HEK293T (cell line): Measurements from ENCODE around the gene FLRT2.

Experiments
- CTCF ChIA-PET: fragments of 350-600 bp; formaldehyde crosslinking; extraction: SDS; loops from one replicate; lab custom pipeline; 2021; ENCODE audit warnings: antibody characterized with exemption, inconsistent platforms; lab: Yijun Ruan, JAX
- POLR2A ChIA-PET: fragments of 350-600 bp; formaldehyde crosslinking; extraction: SDS; loops from one replicate; lab custom pipeline; 2020; ENCODE audit warnings: antibody characterized with exemption, inconsistent platforms; lab: Yijun Ruan, JAX
- DNase-seq: peaks from one replicate; pipeline ENCODE4 v3.0.0; 2012; ENCODE audit warnings: mixed read lengths; ENCODE audit errors: extremely low spot score
- ARNT ChIP-seq: fragments of 450-650 bp; IDR thresholded peaks from 2 replicates; pipeline ENCODE4 v1.6.1; 2017; ENCODE audit warnings: mild to moderate bottlenecking
- BHLHE40 ChIP-seq: fragments of 450-650 bp; IDR thresholded peaks from 2 replicates; pipeline ENCODE4 v1.6.1; 2016; ENCODE audit warnings: mild to moderate bottlenecking, moderate library complexity, borderline replicate concordance
- CTBP1 ChIP-seq: fragments of 450-650 bp; IDR thresholded peaks from 2 replicates; pipeline ENCODE4 v1.6.1; 2016; ENCODE audit warnings: borderline replicate concordance
- ELF4 ChIP-seq: fragments of 450-650 bp; IDR thresholded peaks from 2 replicates; pipeline ENCODE4 v1.6.1; 2017; ENCODE audit warnings: antibody characterized with exemption
- FOXA1 ChIP-seq: fragments of 450-650 bp; IDR thresholded peaks from 2 replicates; pipeline ENCODE4 v1.6.1; 2016; ENCODE audit warnings: mild to moderate bottlenecking
- FOXK2 ChIP-seq: fragments of 450-650 bp; IDR thresholded peaks from 2 replicates; pipeline ENCODE4 v1.6.1; 2016; ENCODE audit warnings: mild to moderate bottlenecking
- FOXM1 ChIP-seq: fragments of 450-650 bp; IDR thresholded peaks from 2 replicates; pipeline ENCODE4 v1.6.1; 2017; ENCODE audit warnings: mild to moderate bottlenecking, borderline replicate concordance
- HDGF ChIP-seq: fragments of 450-650 bp; IDR thresholded peaks from 2 replicates; pipeline ENCODE4 v1.6.1; 2017; ENCODE audit warnings: antibody characterized with exemption, borderline replicate concordance
- L3MBTL2 ChIP-seq: fragments of 450-650 bp; conservative IDR thresholded peaks from 2 replicates; pipeline ENCODE4 v1.6.1; 2016; ENCODE audit warnings: mild to moderate bottlenecking
- LEF1 ChIP-seq: fragments of 450-650 bp; IDR thresholded peaks from 2 replicates; pipeline ENCODE4 v1.6.1; 2017; ENCODE audit warnings: mild to moderate bottlenecking, borderline replicate concordance
- NFRKB ChIP-seq: fragments of 450-650 bp; IDR thresholded peaks from 2 replicates; pipeline ENCODE4 v1.6.1; 2016; ENCODE audit warnings: mild to moderate bottlenecking, moderate library complexity
- SP1 ChIP-seq: fragments of 450-650 bp; IDR thresholded peaks from 2 replicates; pipeline ENCODE4 v1.6.1; 2017
- SUZ12 ChIP-seq: fragments of 450-650 bp; IDR thresholded peaks from 2 replicates; pipeline ENCODE4 v1.6.1; 2016; ENCODE audit warnings: mild to moderate bottlenecking
- TARDBP ChIP-seq: fragments of 450-650 bp; IDR thresholded peaks from 2 replicates; pipeline ENCODE4 v1.6.1; 2016
- ZNF384 ChIP-seq: fragments of 450-650 bp; IDR thresholded peaks from 2 replicates; pipeline ENCODE4 v1.6.1; 2016
- TF ChIP-seq, protein P1 (sequence below): fragments of 450-650 bp; IDR thresholded peaks from 2 replicates; pipeline ENCODE4 v1.6.1; 2016

The FLRT2 gene

DNA sequence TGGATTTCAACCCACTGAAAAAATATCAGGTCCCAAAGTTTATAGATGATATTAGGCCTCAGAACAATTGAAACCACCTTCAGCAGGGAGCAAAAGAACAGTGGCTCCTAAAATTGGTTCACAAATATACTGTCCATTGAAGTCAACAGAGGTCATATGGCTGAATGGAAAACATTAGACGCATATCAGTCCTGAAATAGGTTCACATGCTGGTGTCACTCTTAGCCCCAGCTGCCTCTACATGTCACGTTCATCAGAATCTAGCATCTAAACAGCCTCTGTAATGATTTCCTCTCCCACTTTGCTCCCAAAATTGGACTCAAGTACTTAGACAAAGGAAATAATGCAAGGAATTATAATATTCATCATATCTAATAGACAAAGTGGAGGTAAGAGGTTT is 8.7 kb downstream of the FLRT2 start:
- no peak for TF ChIP-seq FOXA1
- TF ChIP-seq ELF4, result no peak
- TF ChIP-seq HDGF, result no peak
- TF ChIP-seq ZNF384, result no peak
- no peak for TF ChIP-seq ARNT
- TF ChIP-seq FOXM1, result no peak
- TF ChIP-seq SP1, result no peak
- TF ChIP-seq NFRKB, result no peak
- TF ChIP-seq CTBP1, result no peak
- TF ChIP-seq LEF1, result no peak
- no peak for DNase-seq
- POLR2A ChIA-PET, result no interaction called here
- CTCF ChIA-PET, result no interaction called here

DNA sequence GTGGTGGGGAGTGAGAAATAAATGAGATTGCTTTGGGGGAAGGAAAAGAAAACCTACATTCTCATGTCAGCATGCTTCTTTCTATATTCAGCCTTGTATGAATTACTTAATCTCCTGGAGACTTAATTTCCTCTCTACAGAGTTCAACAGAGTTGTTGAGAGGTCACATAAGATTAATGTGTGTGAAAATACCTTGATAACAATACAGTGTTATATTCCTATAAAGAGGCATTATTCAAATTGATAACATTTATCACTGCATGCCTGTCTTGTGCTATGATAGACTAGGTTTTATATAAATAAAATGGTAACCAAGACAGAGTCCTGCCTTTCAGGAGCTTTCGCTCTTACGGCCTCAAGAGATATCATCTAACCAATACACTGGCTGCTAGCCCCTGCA is 9.6 kb downstream of the FLRT2 start:
- DNase-seq, result no peak
- TF ChIP-seq, protein P1, sequence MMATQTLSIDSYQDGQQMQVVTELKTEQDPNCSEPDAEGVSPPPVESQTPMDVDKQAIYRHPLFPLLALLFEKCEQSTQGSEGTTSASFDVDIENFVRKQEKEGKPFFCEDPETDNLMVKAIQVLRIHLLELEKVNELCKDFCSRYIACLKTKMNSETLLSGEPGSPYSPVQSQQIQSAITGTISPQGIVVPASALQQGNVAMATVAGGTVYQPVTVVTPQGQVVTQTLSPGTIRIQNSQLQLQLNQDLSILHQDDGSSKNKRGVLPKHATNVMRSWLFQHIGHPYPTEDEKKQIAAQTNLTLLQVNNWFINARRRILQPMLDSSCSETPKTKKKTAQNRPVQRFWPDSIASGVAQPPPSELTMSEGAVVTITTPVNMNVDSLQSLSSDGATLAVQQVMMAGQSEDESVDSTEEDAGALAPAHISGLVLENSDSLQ, result no peak
- TF ChIP-seq FOXK2 (no peak), ARNT (no peak), FOXM1 (no peak), L3MBTL2 (no peak), HDGF (no peak), SUZ12 (no peak), LEF1 (no peak), CTBP1 (no peak), BHLHE40 (no peak), SP1 (no peak)
- ChIA-PET CTCF (no interaction called here), POLR2A (no interaction called here)

DNA sequence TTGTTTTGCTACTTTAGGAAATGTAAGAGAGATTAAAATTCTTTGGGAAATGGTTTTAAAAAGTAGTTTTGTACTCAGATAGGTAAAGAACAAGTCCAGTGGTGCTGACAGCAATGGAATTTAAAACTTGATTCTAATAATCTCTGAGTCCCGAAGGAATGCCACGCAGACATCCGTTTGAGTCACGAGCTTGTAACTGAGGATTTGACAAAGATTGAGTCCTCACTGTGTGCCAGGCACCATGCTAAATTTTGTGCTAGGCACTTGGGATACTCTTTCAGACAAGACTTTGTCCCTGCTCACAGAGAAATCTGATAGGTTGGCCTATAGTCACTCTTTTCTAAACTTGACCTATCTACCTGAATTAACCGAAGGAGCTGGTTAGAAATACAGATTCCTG is 12.7 kb downstream of the FLRT2 start:
- no peak for DNase-seq
- TF ChIP-seq, protein P1, result no peak
- TF ChIP-seq FOXK2 (no peak), L3MBTL2 (no peak), LEF1 (no peak), FOXM1 (no peak), ELF4 (no peak), FOXA1 (no peak), CTBP1 (no peak), SUZ12 (no peak), TARDBP (no peak), ZNF384 (no peak), NFRKB (no peak), ARNT (no peak), BHLHE40 (no peak), HDGF (no peak)
- POLR2A ChIA-PET, result no interaction called here
- CTCF ChIA-PET, result no interaction called here

DNA sequence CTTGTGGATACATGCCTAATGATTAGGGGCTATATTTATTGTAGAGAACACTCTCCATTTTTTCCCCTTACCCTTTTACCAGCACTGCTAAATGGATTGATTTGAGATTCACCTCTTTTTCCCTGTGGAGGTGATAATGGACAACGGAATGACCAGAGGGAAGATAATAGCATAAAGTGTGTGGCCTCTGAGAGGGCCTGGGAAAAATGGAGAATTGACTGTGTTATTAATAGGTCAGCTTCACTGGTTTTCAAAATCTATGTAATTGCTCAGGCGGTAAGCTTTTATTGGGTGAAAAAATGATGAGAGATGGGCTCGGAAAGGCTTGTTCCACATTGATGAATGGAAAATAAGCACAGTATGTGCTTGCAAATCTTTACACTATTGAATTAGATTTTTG is 15.8 kb downstream of the FLRT2 start:
- ChIA-PET CTCF (no interaction called here), POLR2A (no interaction called here)
- TF ChIP-seq ZNF384 (no peak), ELF4 (no peak), SP1 (no peak), TARDBP (no peak), BHLHE40 (no peak), HDGF (no peak), SUZ12 (no peak), L3MBTL2 (no peak), CTBP1 (no peak), FOXK2 (no peak), LEF1 (no peak), FOXA1 (no peak), ARNT (no peak), NFRKB (no peak), FOXM1 (no peak)
- TF ChIP-seq, protein P1, result no peak
- no peak for DNase-seq

DNA sequence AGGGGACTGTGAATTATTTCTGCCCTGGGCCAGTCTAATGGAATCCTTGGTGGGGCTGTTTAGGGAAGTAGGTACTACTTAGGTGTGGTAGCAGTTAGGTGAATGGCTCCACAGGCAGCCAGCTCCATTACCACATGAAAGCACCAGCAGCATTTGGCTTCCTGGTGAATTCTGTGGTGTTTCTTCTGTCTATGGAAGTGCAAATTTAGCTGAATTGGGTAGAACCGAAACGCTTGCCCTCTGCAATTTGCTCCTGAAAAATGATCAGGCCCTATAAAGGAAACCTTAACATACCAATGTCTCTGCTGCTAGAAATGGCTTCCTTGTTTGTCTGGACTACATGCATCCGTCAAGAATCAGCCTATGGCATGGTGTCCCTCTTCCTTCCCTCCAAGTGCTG is 16.4 kb downstream of the FLRT2 start:
- ChIA-PET CTCF (no interaction called here), POLR2A (no interaction called here)
- TF ChIP-seq ARNT (no peak), ELF4 (no peak), FOXA1 (no peak), FOXM1 (no peak), SP1 (no peak), ZNF384 (no peak), TARDBP (no peak), L3MBTL2 (no peak), BHLHE40 (no peak), CTBP1 (no peak), LEF1 (no peak), FOXK2 (no peak), SUZ12 (no peak)
- TF ChIP-seq, protein P1, result no peak
- DNase-seq, result no peak

DNA sequence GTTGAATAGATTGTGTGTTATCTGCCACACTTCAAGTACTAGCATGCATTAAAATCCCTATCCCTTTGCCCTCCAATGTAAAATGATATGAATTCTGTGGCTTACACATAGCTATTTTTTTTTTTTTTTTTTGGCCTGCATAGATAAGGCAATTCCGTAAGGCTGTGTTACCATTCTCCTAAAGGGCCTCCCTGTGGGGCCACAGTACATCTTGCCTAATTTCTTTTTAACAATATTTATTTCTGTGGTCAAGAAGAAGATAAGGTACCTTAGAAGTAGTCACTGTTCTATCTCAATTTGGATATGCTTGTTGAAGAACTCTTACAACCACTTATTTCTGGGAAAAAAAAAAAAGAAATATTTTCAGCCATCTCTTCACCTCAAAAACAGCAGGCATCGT is 19.8 kb downstream of the FLRT2 start:
- ChIA-PET CTCF (interaction anchor here (0.7 kb wide), 1 partner anchor 88 kb away, joined by 7 read pairs; no protein-coding TSS in a partner anchor), POLR2A (interaction anchor here (0.7 kb wide), 1 partner anchor 15 kb away, joined by 3 read pairs; no protein-coding TSS in a partner anchor)
- TF ChIP-seq L3MBTL2 (no peak), FOXA1 (no peak), ELF4 (no peak), ARNT (no peak), SUZ12 (no peak), CTBP1 (no peak), FOXK2 (no peak), SP1 (no peak), HDGF (no peak), TARDBP (no peak), ZNF384 (no peak), NFRKB (no peak), BHLHE40 (no peak), FOXM1 (no peak), LEF1 (no peak)
- TF ChIP-seq, protein P1, result no peak
- DNase-seq, result no peak
